A673 (cell line): Measurements from ENCODE around the gene GSG1L. TPM values are rescaled to one million over a fixed set of nuclear protein-coding genes. Genes with fewer than 3 reads are reported as not detected.
A peak's percentile ranks its signal among the peaks of the same experiment; 100 is the strongest.

Experiments
- BruUV-seq: library from RNA; stranded (reverse); fragments of 400-500 nt; replicated peaks from 2 replicates; lab custom pipeline; 2021; lab: Mats Ljungman, UMichigan
- CTCF ChIA-PET: fragments of 300-600 bp; sonication (Branson Sonifier 250); formaldehyde crosslinking; loops from one replicate; lab custom pipeline; 2022; ENCODE audit warnings: antibody characterized with exemption; lab: Charles Lee
- POLR2A ChIA-PET: fragments of 300-600 bp; sonication (Branson Sonifier 250); formaldehyde crosslinking; loops from one replicate; lab custom pipeline; 2022; ENCODE audit warnings: antibody characterized with exemption; ENCODE audit not compliant: low non-redundant PET; lab: Charles Lee
- DNase-seq: peaks from one replicate; pipeline ENCODE4 v3.0.0-alpha.2; 2015; ENCODE audit warnings: low spot score
- H3K27ac ChIP-seq: fragments of 200-600 bp; sonication (generic); 2 replicates; pipeline ENCODE4 v1.5.1; 2016; ENCODE audit warnings: mixed run types, low read depth, mild to moderate bottlenecking, mixed read lengths, antibody characterized with exemption, low read length; ENCODE audit not compliant: poor library complexity, severe bottlenecking
- H3K27me3 ChIP-seq: fragments of 200-600 bp; sonication (generic); replicated peaks from 2 replicates; pipeline ENCODE4 v1.6.1; 2017; ENCODE audit warnings: mixed run types, low read depth, mild to moderate bottlenecking, mixed read lengths, antibody characterized with exemption, low read length; ENCODE audit not compliant: insufficient read depth, poor library complexity
- H3K36me3 ChIP-seq: fragments of 200-600 bp; sonication (generic); 2 replicates; pipeline ENCODE4 v1.6.1; 2016; ENCODE audit warnings: mixed run types, mild to moderate bottlenecking, mixed read lengths, antibody characterized with exemption, low read length; ENCODE audit not compliant: insufficient read depth, poor library complexity, severe bottlenecking
- H3K4me1 ChIP-seq: fragments of 200-600 bp; sonication (generic); 2 replicates; pipeline ENCODE4 v1.6.1; 2017; ENCODE audit warnings: mixed run types, mild to moderate bottlenecking, mixed read lengths, antibody characterized with exemption, low read length; ENCODE audit not compliant: insufficient read depth, poor library complexity, severe bottlenecking
- H3K4me3 ChIP-seq: fragments of 200-600 bp; sonication (generic); 2 replicates; pipeline ENCODE4 v1.5.1; 2016; ENCODE audit warnings: low read depth, mixed run types, mild to moderate bottlenecking, mixed read lengths, low read length; ENCODE audit not compliant: poor library complexity, severe bottlenecking
- H3K9me3 ChIP-seq: fragments of 200-600 bp; sonication (generic); 2 replicates; pipeline ENCODE4 v1.6.1; 2016; ENCODE audit warnings: mixed run types, low read depth, mild to moderate bottlenecking, mixed read lengths, antibody characterized with exemption, low read length; ENCODE audit not compliant: poor library complexity, severe bottlenecking
- CTCF ChIP-seq: fragments of 300-800, 200-600 bp; sonication (generic); conservative IDR thresholded peaks from 2 replicates; pipeline ENCODE4 v1.5.1; 2017; ENCODE audit warnings: low read depth, mild to moderate bottlenecking, antibody characterized with exemption, low read length, moderate library complexity, mixed read lengths
- EZH2 ChIP-seq: fragments of 200-600 bp; sonication (generic); IDR thresholded peaks from 2 replicates; pipeline ENCODE4 v1.6.1; 2017; ENCODE audit warnings: borderline replicate concordance, low read depth, mild to moderate bottlenecking, mixed read lengths, antibody characterized with exemption, low read length; ENCODE audit not compliant: poor library complexity, severe bottlenecking
- intact Hi-C: fragments of 100-400 bp; cut with micrococcal nuclease; formaldehyde crosslinking; loops from one replicate; pipeline ENCODE4 v1.10.0; 2022; ENCODE audit not compliant: unreplicated experiment
- total RNA-seq: library from RNA; stranded (reverse); gene quantifications from 2 replicates; pipeline ENCODE4 v1.2.3, GENCODE V29; 2021

GSG1L gene
- total RNA-seq, 1 experiment from 2014 or later, result not detected

GRCh38 chr16:28010671-28011070 is 52.8 kb downstream of the GSG1L start:
- H3K4me1 ChIP-seq, result peaks cover 25% of the 10 kb centered on the region
- no peak overlapping the region for H3K4me3 ChIP-seq
- H3K36me3 ChIP-seq, result no peaks in the 10 kb centered on the region
- CTCF ChIA-PET, result no interaction called here
- TF ChIP-seq CTCF (no peak), EZH2 (no peak)
- peak; percentile 67 for DNase-seq
- BruUV-seq, result no TSS peak
- POLR2A ChIA-PET, result no interaction called here
- intact Hi-C loops, result no loop called here
- H3K27me3 ChIP-seq, result no peaks in the 10 kb centered on the region
- peak overlapping the region; percentile 62 for H3K27ac ChIP-seq
- H3K9me3 ChIP-seq, result no peaks in the 10 kb centered on the region

- H3K36me3 ChIP-seq, result no peaks in the 10 kb centered on the region
- no peak for DNase-seq
- peaks cover 25% of the 10 kb centered on the region for H3K4me1 ChIP-seq
- H3K4me3 ChIP-seq, result no peak overlapping the region
- intact Hi-C loops, result no loop called here
- no TSS peak for BruUV-seq
- TF ChIP-seq EZH2, result no peak
- no peak for TF ChIP-seq CTCF
- CTCF ChIA-PET, result no interaction called here
- no peak overlapping the region for H3K27ac ChIP-seq
- H3K27me3 ChIP-seq, result no peaks in the 10 kb centered on the region
- POLR2A ChIA-PET, result no interaction called here
- H3K9me3 ChIP-seq, result no peaks in the 10 kb centered on the region
Measured at GRCh38 chr16:28009586-28010373, 53.7 kb downstream of the GSG1L start.

GRCh38 chr16:28003923-28004322 is 59.6 kb downstream of the GSG1L start:
- no TSS peak for BruUV-seq

More at GRCh38 chr16:28003923-28004322, 59.6 kb downstream of the GSG1L start:
- CTCF ChIA-PET, result no interaction called here
- DNase-seq, result no peak
- intact Hi-C loops, result no loop called here
- no peak overlapping the region for H3K4me3 ChIP-seq
- H3K27ac ChIP-seq, result no peak overlapping the region
- H3K27me3 ChIP-seq, result no peaks in the 10 kb centered on the region
- H3K36me3 ChIP-seq, result no peaks in the 10 kb centered on the region
- no peak for TF ChIP-seq EZH2
- no peak for TF ChIP-seq CTCF
- no peaks in the 10 kb centered on the region for H3K4me1 ChIP-seq
- POLR2A ChIA-PET, result no interaction called here
- no peaks in the 10 kb centered on the region for H3K9me3 ChIP-seq
